OCI-LY3 (cell line): ENCODE results near the gene ERG.

ENCODE experiments used
- EZH2phosphoT487 ChIP-seq: fragments of 200-600 bp; shearing (Covaris generic); IDR thresholded peaks from 2 replicates; pipeline ENCODE4 v1.6.1; 2018; ENCODE audit warnings: antibody characterized with exemption, mixed run types, low read depth
- TF ChIP-seq, protein P1 (sequence below): fragments of 200-600, 300-600 bp; sonication (generic); IDR thresholded peaks from 2 replicates; pipeline ENCODE4 v1.5.1; 2014; ENCODE audit warnings: antibody characterized with exemption, low read length, low read depth

DNA sequence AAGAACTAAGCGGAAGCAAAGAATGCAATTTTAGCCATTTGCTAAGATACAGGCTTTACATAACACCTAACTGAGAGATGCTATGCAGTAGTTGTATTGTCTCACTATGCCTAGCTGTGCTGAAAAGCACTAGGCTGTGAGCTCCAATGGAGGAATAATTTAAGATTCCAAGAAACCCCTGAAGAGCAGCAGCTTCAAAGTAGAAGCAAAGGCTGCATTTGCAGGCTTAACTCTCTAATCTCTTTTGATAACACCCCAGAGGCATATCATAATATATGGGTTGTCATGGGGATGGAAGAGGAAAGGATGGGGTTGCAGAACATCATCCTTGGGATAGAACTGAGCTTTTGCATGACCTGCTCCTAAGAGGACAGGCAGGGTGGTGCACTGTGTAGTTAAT, 102.0 kb downstream of the ERG start:
- TF ChIP-seq, protein P1, sequence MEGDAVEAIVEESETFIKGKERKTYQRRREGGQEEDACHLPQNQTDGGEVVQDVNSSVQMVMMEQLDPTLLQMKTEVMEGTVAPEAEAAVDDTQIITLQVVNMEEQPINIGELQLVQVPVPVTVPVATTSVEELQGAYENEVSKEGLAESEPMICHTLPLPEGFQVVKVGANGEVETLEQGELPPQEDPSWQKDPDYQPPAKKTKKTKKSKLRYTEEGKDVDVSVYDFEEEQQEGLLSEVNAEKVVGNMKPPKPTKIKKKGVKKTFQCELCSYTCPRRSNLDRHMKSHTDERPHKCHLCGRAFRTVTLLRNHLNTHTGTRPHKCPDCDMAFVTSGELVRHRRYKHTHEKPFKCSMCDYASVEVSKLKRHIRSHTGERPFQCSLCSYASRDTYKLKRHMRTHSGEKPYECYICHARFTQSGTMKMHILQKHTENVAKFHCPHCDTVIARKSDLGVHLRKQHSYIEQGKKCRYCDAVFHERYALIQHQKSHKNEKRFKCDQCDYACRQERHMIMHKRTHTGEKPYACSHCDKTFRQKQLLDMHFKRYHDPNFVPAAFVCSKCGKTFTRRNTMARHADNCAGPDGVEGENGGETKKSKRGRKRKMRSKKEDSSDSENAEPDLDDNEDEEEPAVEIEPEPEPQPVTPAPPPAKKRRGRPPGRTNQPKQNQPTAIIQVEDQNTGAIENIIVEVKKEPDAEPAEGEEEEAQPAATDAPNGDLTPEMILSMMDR, result no peak
- no peak for TF ChIP-seq EZH2phosphoT487
